PC-9 (cell line): Measurements from ENCODE around the gene FNDC5. TPM values are rescaled to one million over a fixed set of nuclear protein-coding genes. Genes with fewer than 3 reads are reported as not detected.

Experiments
- BruUV-seq: library from RNA; stranded (reverse); fragments of 400-500 nt; replicated peaks from 2 replicates; lab custom pipeline; 2021; lab: Mats Ljungman, UMichigan
- CTCF ChIA-PET: fragments of 300-600 bp; sonication (Branson Sonifier 250); formaldehyde crosslinking; loops from one replicate; lab custom pipeline; 2022; ENCODE audit warnings: antibody characterized with exemption; lab: Charles Lee
- POLR2A ChIA-PET: fragments of 300-600 bp; sonication (Branson Sonifier 250); formaldehyde crosslinking; loops from one replicate; lab custom pipeline; 2022; ENCODE audit warnings: antibody characterized with exemption; ENCODE audit not compliant: unreplicated experiment; lab: Charles Lee
- DNase-seq, 2 experiments: peaks; one replicate each; pipeline versions ENCODE4 v3.0.0 to v3.0.0-alpha.2; 2015 to 2022; ENCODE audit warnings: mixed read lengths in 1 of 2
- H2AFZ ChIP-seq: fragments of 200-600 bp; sonication (generic); 2 replicates; pipeline ENCODE4 v1.8.1; 2017; ENCODE audit warnings: antibody characterized with exemption
- H3F3A ChIP-seq: fragments of 200-600 bp; sonication (generic); 2 replicates; pipeline ENCODE4 v1.8.1; 2017; ENCODE audit warnings: antibody characterized with exemption, mild to moderate bottlenecking, low read depth; ENCODE audit not compliant: insufficient read depth
- H3K27ac ChIP-seq: fragments of 200-600 bp; sonication (generic); 2 replicates; pipeline ENCODE4 v1.6.1; 2016; ENCODE audit warnings: mixed run types
- H3K27me3 ChIP-seq: fragments of 200-600 bp; sonication (generic); 2 replicates; pipeline ENCODE4 v1.6.1; 2016; ENCODE audit warnings: low read depth, mixed run types; ENCODE audit not compliant: insufficient read depth
- H3K36me3 ChIP-seq: fragments of 200-600 bp; sonication (generic); 2 replicates; pipeline ENCODE4 v1.6.1; 2016; ENCODE audit warnings: low read depth, mixed run types
- H3K4me1 ChIP-seq: fragments of 200-600 bp; sonication (generic); replicated peaks from 2 replicates; pipeline ENCODE4 v1.6.1; 2016; ENCODE audit warnings: mixed run types; ENCODE audit not compliant: insufficient read depth
- H3K4me2 ChIP-seq: fragments of 200-600 bp; sonication (generic); 2 replicates; pipeline ENCODE4 v1.6.1; 2017; ENCODE audit warnings: mixed run types
- H3K4me3 ChIP-seq: fragments of 200-600 bp; sonication (generic); 2 replicates; pipeline ENCODE4 v1.6.1; 2016; ENCODE audit warnings: mixed run types
- H3K79me2 ChIP-seq: fragments of 200-600 bp; sonication (generic); 2 replicates; pipeline ENCODE4 v1.6.1; 2017; ENCODE audit warnings: low read depth, mixed run types
- H3K9me2 ChIP-seq: fragments of 200-600 bp; sonication (generic); 2 replicates; pipeline ENCODE4 v1.8.1; 2017; ENCODE audit warnings: mild to moderate bottlenecking; ENCODE audit not compliant: insufficient read depth
- H3K9me3 ChIP-seq: fragments of 200-600 bp; sonication (generic); 2 replicates; pipeline ENCODE4 v1.8.1; 2016; ENCODE audit warnings: low read depth; ENCODE audit not compliant: insufficient read depth
- H4K20me1 ChIP-seq: fragments of 200-600 bp; sonication (generic); 2 replicates; pipeline ENCODE4 v1.8.1; 2017; ENCODE audit not compliant: insufficient read depth
- EZH2 ChIP-seq: fragments of 200-600 bp; sonication (generic); IDR thresholded peaks from 2 replicates; pipeline ENCODE4 v1.8.0; 2017; ENCODE audit warnings: antibody characterized with exemption, low read depth
- intact Hi-C: fragments of 100-400 bp; cut with micrococcal nuclease; formaldehyde crosslinking; loops from one replicate; pipeline ENCODE4 v1.10.0; 2022; ENCODE audit not compliant: unreplicated experiment
- total RNA-seq: library from RNA; stranded (reverse); gene quantifications from 2 replicates; pipeline ENCODE4 v1.2.3, GENCODE V29; 2021
- TF ChIP-seq, protein P1 (sequence below): fragments of 200-600 bp; sonication (generic); conservative IDR thresholded peaks from 2 replicates; pipeline ENCODE4 v1.6.1; 2017; ENCODE audit warnings: mixed run types, antibody characterized with exemption, mild to moderate bottlenecking, moderate library complexity

Gene FNDC5
- total RNA-seq, 1 experiment from 2014 or later = not detected

DNA sequence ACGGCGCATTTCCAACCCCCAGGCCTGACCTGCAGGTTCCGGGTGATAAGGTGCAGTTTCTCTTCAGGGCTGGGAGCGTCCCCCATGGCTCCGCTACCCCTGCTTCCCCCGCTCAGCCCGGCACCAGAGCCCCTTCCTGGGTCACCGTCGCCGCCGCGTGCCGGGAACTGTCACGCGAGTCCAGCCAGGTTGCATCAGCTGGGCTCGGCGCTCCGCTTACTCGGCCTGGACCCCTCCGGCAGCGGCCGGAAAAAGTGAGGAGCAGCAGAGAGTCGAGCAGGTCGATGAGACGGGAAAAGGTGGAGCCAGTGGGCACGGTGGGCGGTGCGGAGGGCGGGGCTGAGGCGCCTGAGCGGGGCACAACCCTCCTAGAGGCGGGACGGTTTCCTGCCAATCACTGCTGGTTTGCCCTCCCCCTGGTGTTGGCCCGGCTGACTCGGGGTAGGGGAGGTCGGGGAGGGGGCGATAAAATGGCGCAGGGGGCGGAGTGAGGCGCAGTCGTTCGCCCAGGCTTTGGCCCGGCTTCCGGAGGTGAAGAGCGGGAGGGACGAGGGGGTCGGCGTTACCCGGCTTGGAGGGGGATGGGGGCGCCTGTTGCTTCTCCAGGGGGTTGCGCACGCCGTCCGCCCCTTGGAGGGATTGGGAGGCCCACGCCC, 53.4 kb downstream of the FNDC5 start, which contains the start of the genes S100PBP and YARS1:
S100PBP (plus strand) TSS at position 495 of the 656 bp plus-strand sequence. CDS start 8,447 bp downstream, outside the sequence.
YARS1 (minus strand) TSS at position 200 of the 656 bp plus-strand sequence; CDS start at position 86, 114 bp downstream.
- ChIA-PET POLR2A (interaction anchor here (0.6 kb wide), 1 partner anchor 28 kb away, joined by 13 read pairs; no protein-coding TSS in a partner anchor), CTCF (no interaction called here)
- Histone ChIP-seq H3K9me2 (no peaks in the 10 kb centered on the region), H3K4me1 (peaks cover 38% of the 10 kb centered on the region), H3K27ac (peak within 1 kb of the TSS; percentile 89), H3F3A (peaks cover 9% of the 10 kb centered on the region; the same call in 1 of the 2 replicates), H4K20me1 (peaks cover 35% of the 10 kb centered on the region), H3K79me2 (peaks cover 91% of the 10 kb centered on the region), H2AFZ (peak within 1 kb of the TSS; percentile 89), H3K27me3 (no peaks in the 10 kb centered on the region), H3K4me3 (peak within 1 kb of the TSS; percentile 99), H3K4me2 (peak within 1 kb of the TSS; percentile 98), H3K36me3 (peaks cover 30% of the 10 kb centered on the region), H3K9me3 (no peaks in the 10 kb centered on the region)
- DNase-seq = peak; percentile 90 to 99
- intact Hi-C loops = loop anchor here (1.0 to 10.0 kb wide), 5 partner anchors 36 to 423 kb away; partner anchors contain the start of genes BSDC1 and RBBP4
- TF ChIP-seq, protein P1, sequence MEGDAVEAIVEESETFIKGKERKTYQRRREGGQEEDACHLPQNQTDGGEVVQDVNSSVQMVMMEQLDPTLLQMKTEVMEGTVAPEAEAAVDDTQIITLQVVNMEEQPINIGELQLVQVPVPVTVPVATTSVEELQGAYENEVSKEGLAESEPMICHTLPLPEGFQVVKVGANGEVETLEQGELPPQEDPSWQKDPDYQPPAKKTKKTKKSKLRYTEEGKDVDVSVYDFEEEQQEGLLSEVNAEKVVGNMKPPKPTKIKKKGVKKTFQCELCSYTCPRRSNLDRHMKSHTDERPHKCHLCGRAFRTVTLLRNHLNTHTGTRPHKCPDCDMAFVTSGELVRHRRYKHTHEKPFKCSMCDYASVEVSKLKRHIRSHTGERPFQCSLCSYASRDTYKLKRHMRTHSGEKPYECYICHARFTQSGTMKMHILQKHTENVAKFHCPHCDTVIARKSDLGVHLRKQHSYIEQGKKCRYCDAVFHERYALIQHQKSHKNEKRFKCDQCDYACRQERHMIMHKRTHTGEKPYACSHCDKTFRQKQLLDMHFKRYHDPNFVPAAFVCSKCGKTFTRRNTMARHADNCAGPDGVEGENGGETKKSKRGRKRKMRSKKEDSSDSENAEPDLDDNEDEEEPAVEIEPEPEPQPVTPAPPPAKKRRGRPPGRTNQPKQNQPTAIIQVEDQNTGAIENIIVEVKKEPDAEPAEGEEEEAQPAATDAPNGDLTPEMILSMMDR = no peak
- TF ChIP-seq EZH2 = no peak
- BruUV-seq = no TSS peak

DNA sequence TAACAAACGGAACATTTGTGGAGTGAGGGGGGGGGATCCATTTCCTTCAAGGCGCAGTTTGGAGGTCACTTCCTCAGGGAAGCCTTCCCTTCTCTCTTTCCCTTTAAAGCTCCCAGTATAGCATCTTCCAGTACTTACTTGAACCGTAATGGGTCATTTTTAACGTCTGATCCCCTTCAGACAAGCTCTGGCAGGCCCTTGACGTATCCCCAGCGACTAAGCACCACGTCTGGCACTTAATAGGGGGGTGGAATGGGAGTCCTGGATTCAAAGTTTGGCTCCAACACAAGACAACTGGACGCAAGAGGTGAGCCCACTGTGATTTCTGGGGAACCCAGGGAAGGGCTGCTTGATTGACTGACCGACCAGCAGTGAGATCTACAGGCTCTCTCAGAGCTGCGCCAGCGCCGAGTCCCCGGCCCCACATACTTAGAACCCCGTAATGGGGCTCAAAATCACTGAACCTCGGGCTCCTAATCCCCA, 54.0 kb downstream of the FNDC5 start:
- H3K27me3 ChIP-seq = no peaks in the 10 kb centered on the region
- H3F3A ChIP-seq = peaks cover 10% of the 10 kb centered on the region; the same call in 1 of the 2 replicates
- peaks cover 36% of the 10 kb centered on the region for H3K36me3 ChIP-seq
- BruUV-seq = TSS peak; percentile 41
- TF ChIP-seq EZH2 = no peak
- TF ChIP-seq, protein P1 = no peak
- H3K4me3 ChIP-seq = peak overlapping the region; percentile 99
- peak overlapping the region; percentile 98 for H3K4me2 ChIP-seq
- no peak for DNase-seq
- peak overlapping the region; percentile 89 for H3K27ac ChIP-seq
- H2AFZ ChIP-seq = no peak overlapping the region
- POLR2A ChIA-PET = interaction anchor here (0.6 kb wide), 1 partner anchor 28 kb away, joined by 13 read pairs; no protein-coding TSS in a partner anchor
- CTCF ChIA-PET = no interaction called here
- peaks cover 38% of the 10 kb centered on the region for H3K4me1 ChIP-seq
- H4K20me1 ChIP-seq = peaks cover 40% of the 10 kb centered on the region
- peaks cover 94% of the 10 kb centered on the region for H3K79me2 ChIP-seq
- intact Hi-C loops = loop anchor here (1.0 to 10.0 kb wide), 6 partner anchors 18 to 422 kb away; partner anchors contain the start of genes BSDC1 and RBBP4
- H3K9me3 ChIP-seq = no peaks in the 10 kb centered on the region
- no peaks in the 10 kb centered on the region for H3K9me2 ChIP-seq

DNA sequence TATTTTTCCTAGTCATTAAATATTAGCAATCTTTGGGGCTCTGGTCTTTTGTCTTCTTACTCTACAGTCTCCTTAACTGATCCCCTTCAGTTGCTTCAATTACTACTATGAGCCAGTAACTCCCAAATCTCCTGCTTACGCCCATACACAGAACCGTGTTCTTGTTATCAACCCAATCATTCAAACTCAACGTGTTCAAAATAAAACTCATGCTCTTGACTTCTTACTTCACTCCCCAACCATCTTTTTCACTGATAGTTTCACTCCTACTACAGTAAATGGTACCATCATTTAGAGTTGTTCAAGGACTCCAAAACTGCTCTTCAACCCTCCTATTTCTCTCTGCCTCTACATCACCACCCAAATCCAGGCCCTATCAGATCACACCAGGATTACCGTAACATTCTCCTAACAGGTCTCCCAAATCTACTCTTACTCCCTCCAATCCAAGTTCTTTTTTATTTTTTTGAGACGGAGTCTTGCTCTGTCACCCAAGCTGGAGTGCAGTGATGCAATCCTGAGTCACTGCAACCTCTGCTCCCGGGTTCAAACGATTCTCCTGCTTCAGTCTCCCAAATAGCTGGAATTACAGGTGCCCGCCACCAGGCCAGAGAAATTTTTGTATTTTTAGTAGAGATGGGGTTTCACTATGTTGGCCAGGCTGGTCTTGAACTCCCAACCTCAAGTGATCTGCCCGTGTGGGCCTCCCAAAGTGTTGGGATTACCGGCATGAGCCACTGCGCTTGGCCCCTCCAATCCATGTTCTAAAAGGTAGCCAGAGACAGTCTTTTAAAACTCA, 56.6 kb downstream of the FNDC5 start:
- peaks cover 66% of the 10 kb centered on the region for H4K20me1 ChIP-seq
- H3K79me2 ChIP-seq = peaks cover 93% of the 10 kb centered on the region
- H3K9me2 ChIP-seq = no peaks in the 10 kb centered on the region
- peaks cover 33% of the 10 kb centered on the region for H3K4me1 ChIP-seq
- intact Hi-C loops = loop anchor here (10.0 kb wide), 1 partner anchor 191 kb away; no protein-coding TSS in a partner anchor
- peak overlapping the region; percentile 99; the same call in 1 of the 2 replicates for H3K4me3 ChIP-seq
- BruUV-seq = no TSS peak
- peaks cover 58% of the 10 kb centered on the region for H3K36me3 ChIP-seq
- TF ChIP-seq, protein P1 = no peak
- TF ChIP-seq EZH2 = no peak
- peaks cover 16% of the 10 kb centered on the region; the same call in 1 of the 2 replicates for H3F3A ChIP-seq
- H3K9me3 ChIP-seq = no peaks in the 10 kb centered on the region
- POLR2A ChIA-PET = no interaction called here
- DNase-seq = no peak
- H2AFZ ChIP-seq = no peak overlapping the region
- CTCF ChIA-PET = no interaction called here
- peak overlapping the region; percentile 98 for H3K4me2 ChIP-seq
- peak overlapping the region; percentile 17 for H3K27ac ChIP-seq
- no peaks in the 10 kb centered on the region for H3K27me3 ChIP-seq
